Stimulated activated CD8-positive, alpha-beta memory T cell treated with anti-CD3 and anti-CD28 coated beads, Interleukin-7, amount 100 ng/mL, for 24 hours (primary cell): ENCODE measurements around the gene HRNR.
"Not testable (repeated sequence)": the region's sequence is repeated elsewhere in the genome, so short reads cannot be mapped to it uniquely, and the experiment has no call there.

Source experiments
- DNase-seq: peaks from one replicate; pipeline ENCODE4 v3.0.0-alpha.2; 2020; ENCODE audit warnings: low read depth

Gene HRNR

DNA sequence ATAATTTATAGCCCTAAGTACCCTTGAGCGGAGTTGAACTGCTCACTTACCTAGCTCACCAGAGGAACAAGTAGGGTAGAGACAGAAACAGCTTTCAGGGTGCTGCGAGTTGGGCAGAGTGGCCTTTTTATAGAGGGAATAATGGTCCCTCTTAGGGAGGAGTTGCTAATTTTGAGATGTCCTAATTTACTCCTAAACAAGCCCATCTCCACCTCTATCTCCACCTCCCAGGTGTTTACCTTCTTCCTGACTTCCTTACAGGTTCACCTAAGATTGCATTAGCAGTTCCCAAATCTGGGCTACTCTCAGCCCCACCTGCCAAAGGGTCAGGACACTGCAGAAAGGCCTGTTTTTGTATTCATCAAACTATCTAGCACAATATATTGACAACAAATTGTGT, at the start of gene HRNR:
HRNR (minus strand) TSS at position 101 of the 400 bp plus-strand sequence. CDS start 940 bp downstream, outside the sequence.
- DNase-seq = no peak

DNA sequence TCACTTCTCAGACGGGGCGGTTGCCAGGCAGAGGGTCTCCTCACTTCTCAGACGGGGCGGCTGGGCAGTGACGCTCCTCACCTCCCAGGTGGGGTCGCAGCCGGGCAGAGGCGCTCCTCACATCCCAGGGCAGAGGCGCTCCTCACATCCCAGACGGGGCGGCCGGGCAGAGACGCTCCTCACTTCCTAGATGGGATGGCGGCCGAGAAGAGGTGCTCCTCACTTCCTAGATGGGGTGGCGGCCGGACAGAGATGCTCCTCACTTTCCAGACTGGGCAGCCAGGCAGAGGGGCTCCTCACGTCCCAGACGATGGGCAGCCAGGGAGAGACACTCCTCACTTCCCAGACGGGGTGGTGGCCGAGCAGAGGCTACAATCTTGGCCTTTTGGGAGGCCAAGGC, 32.4 kb upstream of the HRNR start:
- not testable (repeated sequence) for DNase-seq

DNA sequence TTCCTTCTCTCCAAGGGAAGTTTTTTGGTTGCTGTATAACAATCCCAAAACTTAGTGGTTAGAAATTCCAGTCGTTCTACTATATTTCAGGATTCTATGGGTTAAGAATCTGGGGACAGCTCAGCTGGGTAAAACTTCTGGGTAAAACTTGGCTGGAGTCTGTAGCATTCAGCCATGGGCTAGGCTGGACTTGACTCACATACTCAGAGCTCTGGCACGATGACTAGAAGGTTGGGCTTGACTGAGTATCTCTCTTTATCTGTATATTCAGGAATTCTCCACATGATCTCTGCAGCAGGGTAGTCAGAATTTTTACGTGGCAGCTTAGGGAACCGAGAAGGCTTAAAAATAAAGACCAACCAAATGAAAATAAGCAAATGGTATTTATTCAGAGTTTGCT, 28.2 kb upstream of the HRNR start:
- no peak for DNase-seq

DNA sequence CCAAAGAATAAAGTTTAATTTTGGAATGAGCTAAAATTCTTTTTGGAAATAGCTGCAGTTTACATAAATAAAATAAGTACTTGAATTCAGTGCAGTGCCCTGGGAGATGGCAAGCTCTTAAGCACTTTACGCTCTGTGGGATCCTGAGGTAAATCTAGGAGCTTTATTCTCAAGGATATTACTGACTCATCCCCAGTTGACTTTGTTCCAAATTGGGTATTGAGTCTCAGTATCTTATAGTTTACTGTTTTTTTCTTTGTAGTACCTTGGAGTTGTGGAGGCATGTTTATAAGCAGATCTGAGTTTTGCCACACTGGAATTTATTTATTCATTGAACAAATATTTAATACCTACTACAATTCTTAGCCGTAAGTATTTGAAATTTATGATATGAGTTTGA, 27.4 kb upstream of the HRNR start:
- DNase-seq = no peak

DNA sequence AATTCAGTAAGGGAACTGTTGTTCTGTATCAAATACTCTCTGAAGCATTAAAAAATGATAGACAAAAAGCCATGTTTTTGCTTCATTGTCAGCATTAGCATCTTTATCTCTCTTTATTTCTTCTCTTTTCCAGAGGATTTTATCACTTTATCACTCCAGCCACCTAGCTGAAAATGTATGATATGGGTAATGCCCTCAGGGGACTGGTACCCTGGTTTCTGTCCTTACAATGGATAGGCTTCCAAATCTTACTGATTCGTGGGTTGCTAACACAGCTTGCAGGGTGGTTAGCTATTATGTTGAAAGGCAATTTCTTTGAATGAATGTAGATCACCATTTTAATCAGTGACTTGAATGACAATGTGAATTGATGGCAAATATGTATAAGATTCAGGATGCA, 23.3 kb upstream of the HRNR start:
- no peak for DNase-seq

DNA sequence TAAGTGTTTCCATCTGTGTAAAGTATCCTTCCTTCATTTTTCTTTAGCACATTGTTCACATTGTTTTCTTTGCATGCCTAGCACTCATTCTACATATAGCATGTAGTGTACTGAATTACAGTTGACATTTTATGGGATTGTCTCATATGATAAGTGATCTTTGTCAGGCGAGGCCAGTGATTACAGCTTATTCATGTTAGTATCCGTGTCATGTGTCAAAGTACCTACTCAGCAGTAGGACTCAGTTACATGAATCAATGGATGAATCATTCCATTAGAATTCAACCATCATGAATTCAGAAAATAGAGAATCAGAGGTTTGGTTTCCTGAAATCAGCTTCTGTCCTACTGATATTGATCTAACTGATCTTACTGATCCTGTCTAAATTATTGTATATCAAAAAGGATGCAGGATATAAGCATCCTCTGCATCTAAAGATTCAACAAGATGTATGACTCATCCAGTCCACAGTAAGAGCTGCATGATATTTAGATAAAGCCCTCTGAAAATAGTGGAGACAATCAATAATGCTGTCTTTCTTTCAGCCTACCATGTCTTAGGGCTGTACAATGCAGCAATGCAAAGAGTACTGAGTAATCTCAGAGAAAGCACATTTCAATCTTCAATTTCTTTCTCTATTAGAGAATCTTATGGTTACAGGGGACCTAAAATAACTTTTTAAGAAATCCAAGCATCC, 20.7 kb upstream of the HRNR start:
- no peak for DNase-seq

DNA sequence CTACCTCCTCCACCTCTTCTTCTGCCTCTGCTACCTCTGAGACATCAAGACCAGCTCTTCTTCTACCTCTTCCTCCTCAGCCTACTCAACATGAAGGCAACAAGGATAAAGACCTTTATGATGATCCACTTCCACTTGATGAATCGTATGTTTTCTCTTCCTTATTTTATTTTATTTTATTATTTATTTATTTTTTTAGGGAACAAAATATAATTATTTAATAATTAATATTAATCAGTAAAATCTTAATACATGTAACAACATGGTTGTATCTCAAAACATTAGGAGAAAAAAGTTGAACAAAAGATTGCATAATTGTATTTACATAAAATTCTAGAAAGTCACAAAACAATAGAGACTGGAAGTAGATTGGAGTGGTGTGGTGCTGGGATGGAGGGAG, 13.1 kb upstream of the HRNR start:
- no peak for DNase-seq

DNA sequence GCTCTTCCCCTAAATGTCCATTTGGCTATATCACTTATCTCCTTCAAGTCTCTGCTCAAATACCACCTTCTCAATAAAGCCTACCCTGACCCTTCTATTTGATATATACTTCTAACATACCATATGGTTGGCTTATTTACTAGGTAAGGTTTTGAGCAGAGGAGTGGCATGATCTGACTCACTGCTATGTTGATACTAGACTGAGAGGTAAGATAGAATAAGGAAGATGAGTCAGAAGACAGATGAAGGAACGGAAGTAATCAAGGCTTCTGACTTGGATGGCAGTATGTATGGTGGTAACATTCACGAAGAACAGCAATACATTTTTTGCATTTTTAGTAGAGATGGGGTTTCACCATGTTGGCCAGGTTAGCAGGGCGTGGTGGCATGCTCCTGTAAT, 4.8 kb upstream of the HRNR start:
- DNase-seq = no peak

DNA sequence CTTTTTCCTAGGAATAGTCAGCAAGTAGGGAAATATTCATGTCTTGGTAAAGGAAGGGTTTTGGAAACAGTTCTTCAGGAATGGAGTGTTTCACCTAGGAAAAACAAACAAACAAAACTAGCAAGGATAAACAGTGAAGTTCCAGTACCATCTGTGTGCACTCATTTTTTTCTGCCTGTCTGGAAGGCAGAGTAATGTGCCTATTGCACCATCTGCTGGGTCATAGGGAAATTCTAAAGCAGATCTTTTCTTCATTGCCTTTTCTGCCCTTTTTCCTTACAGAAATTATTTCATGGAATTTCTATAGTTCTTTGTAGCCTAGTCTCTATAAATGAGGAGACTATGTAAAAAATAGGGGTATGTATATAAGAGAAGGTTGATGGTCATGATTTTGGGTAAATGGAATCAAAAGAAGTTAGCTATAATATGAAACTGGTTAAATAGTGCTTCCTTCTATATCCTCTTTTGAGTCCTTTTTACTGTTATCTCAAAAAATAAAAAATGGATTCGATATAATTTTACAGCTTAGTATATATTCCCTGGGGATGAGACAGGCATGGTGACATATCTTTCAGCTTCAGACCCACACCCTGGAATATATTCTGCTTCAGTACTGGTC, 3.4 kb upstream of the HRNR start:
- no peak for DNase-seq

DNA sequence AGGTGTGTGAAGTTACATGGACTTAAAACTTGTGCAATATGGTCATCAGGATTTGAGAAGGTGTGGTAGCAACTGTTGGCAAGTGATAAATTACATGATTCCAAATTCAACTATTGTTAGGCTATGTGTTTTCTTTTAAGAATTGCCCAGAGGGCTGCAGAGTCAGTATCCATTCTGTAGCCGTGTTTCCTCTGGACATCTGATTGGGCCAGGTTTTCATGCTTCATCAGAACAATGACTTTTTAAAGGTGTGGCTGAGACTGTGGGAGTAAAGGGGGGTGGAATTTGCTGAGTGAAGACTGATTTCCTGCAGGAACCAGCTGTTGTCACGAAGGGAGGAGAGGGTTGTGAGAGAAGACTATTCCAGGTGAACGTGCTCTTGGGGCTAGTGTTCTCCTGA, 1.7 kb upstream of the HRNR start:
- no peak for DNase-seq

DNA sequence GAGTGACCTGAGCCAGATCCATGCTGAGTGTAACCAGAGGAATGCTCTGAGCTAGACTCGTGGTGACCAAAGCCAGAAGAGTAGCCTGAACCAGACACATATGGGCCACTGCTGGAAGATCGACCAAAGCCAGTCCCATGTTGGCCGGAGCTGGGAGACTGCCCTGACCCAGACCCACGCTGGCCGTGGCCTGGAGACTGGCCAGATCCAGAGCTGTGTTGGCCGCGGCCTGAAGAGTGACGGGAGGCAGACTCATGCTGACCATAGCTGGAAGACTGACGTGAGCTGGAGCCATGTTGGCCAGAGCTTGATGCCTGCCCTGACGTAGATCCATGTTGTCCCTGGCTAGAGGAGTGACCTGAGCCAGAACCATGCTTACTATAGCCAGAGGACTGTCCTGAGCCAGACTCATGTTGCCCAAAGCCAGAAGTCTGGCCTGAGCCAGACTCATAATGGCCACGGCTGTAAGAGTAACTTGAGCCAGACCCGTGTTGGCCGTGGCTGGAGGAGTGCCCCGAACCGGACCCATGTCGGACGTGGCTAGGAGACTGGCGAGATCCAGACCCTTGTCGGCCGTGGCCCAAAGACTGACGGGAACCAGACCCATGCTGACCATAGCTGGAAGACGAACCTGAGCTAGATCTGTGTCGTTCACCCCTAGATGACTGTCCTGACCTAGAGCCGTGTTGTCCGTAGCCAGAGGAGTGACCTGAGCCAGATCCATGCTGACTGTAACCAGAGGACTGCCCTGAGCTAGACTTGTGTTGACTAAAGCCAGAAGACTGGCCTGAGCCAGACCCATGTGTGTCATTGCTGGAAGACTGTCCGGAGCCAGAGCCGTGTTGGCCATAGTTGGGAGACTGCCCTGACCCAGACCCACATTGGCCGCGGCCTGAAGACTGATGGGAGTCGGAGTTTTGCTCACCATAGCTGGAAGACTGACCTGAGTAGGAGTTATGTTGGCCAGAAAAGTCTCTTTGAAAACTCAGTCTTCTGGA, 3.5 kb downstream of the HRNR start:
- no peak for DNase-seq

DNA sequence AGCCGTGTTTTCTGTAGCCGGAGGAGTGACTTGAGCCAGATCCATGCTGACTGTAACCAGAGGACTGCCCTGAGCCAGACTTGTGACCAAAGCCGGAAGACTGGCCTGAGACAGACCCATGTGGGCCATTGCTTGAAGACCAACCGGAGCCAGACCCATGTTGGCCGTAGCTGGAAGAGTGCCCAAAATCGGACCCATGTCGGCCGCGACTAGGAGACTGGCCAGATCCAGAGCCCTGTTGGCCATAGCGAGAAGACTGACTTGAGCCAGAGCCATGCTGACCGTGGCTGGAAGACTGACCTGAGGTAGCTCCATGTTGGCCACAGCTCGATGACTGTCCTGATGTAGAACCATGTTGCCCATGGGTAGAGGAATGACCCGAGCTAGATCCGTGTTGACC, 4.6 kb downstream of the HRNR start:
- DNase-seq = not testable (repeated sequence)

DNA sequence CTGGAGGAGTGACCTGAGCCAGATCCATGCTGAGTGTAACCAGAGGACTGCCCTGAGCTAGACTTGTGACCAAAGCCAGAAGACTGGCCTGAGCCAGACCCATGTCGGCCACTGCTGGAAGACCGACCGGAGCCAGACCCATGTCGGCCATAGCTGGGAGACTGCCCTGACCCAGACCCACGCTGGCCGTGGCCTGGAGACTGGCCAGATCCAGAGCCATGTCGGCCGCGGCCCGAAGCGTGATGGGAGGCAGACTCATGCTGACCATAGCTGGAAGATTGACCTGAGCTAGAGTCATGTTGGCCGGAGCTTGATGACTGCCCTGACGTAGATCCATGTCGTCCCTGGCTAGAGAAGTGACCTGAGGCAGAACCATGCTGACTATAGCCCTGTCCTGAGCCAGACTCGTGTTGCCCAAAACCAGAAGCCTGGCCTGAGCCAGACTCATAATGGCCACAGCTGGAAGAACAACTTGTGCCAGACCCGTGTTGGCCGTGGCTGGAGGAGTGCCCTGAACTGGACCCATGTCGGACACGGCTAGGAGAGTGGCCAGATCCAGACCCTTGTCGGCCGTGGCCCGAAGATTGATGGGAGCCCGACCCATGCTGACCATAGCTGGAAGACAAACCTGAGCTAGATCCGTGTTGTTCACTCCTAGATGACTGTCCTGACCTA, 5.1 kb downstream of the HRNR start:
- no peak for DNase-seq

DNA sequence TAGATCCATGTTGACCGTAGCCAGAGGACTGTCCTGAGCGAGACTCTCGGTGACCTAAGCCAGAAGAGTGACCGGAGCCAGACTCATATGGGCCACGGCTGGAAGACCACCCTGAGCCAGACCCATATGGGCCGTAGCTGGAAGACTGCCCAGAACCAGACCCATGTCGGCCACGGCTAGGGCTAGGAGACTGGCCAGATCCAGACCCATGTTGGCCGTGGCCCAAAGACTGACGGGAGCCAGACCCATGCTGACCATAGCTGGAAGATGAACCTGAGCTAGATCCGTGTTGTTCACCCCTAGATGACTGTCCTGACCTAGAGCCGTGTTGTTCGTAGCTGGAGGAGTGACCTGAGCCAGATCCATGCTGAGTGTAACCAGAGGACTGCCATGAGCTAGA, 8.4 kb downstream of the HRNR start:
- not testable (repeated sequence) for DNase-seq

DNA sequence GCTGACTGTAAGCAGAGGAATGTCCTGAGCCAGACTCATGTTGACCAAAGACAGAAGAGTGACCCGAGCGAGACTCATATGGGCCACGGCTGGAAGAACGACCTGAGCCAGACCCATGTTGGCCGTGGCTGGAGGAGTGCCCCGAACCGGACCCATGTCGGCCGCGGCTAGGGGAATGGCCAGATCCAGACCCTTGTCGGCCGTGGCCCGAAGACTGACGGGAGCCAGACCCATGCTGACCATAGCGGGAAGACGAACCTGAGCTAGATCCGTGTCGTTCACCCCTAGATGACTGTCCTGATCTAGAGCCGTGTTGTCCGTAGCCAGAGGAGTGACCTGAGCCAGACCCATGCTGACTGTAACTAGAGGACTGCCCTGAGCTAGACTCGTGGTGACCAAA, 9.1 kb downstream of the HRNR start:
- DNase-seq = not testable (repeated sequence)

DNA sequence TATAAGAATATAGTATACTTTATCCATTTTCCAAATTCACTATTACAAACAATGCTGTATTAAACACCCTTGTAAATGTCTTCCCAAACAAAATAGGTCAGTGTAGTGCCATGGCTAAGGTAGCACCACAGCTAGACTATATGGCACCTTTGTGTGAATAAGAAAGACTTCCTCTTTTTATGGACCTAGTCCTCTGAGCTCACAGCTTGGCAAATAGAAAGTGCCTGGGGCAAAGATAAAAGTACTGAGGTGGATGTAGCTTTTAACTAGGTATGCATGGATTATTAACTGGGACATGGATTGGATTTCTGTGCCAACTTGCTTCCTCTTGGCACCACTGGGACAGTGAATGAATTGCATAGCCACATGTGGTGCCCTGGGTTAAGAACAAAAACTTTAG, 25.0 kb downstream of the HRNR start:
- DNase-seq = no peak

DNA sequence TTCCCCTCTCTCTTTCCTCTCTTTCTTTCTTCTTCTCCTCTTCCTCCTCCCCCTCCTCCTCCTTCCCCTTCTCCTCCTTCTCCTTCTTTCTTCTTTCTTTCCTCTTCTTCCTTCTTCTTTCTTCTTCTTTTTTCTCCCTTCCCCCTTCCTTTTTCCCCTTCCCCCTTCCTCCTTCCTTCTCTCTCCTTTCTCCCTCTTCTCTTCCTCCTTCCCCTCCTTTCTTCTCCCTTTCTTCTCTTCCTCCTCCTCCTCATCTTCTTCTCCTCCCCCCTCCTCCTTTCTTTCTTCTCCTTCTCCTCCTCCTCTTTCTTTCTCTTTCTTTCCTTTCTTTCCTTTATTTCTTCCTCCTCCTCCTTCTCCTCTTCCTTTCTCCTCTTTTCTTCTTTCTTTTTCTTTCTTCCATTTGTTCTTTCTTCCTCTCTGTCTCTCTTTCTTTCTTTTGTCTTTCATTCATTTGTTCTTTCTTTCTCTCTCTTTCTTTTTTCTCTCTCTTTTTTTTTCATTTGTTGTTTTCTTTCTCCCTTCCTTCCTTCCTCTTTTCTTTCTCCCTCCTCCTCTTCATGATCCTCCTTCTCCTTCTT, 26.5 kb downstream of the HRNR start:
- no peak for DNase-seq

DNA sequence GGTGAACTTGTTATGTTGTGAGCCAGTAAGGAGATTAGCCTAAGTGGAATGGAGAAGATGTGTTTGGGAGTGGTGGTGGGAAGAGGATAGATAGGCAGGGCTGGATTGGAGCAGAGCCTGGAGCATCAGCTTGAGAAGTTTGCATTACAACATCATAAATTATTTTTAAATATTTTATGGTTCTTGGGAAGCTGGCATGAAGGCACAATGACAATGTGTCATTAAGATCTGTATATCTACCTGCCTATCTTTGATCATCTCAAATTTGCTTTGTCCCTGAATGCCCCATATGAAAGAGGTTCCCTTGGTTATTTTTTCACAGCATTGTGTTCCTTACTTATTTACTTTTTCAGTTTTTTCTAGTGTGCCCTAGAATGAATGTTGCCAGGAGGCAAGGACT, 32.3 kb downstream of the HRNR start:
- no peak for DNase-seq

DNA sequence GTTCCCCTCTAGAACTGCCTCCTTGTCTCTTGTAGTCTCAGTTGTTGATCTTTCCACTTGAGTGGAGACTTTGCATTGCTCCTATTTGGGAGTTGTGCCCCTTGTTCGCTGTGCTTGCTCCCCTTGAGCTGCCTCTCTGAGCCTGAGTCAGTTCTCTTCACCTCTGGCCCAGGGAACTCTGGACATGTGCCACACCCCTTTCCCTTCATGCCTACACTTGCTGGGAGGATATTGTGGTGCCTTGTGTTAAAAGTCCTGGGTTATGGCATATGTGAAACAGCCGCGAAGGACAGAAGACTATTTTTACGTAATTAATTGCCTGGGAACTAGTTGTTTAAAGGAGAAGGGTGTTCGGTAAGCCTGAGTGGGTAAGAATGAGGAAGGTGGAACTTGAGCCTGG, 32.7 kb downstream of the HRNR start:
- no peak for DNase-seq

DNA sequence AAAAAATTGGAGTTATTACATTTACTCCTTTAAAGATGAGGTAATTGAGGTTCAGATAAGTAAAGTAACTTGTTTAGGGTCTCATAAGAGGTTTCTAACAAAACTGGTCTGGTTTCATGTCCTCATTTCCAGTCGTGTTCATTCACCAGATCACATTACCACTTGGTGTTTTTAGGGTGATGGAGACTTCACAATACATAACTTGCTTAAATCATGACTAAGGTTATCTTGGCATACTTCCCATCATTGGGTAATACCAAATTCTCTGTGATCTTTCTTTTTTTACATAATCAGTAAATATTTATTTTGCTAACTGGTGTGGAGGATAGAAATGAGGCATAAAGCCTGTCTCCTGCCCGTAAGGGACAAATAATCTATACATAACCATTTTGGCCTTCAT, 33.4 kb downstream of the HRNR start:
- no peak for DNase-seq

DNA sequence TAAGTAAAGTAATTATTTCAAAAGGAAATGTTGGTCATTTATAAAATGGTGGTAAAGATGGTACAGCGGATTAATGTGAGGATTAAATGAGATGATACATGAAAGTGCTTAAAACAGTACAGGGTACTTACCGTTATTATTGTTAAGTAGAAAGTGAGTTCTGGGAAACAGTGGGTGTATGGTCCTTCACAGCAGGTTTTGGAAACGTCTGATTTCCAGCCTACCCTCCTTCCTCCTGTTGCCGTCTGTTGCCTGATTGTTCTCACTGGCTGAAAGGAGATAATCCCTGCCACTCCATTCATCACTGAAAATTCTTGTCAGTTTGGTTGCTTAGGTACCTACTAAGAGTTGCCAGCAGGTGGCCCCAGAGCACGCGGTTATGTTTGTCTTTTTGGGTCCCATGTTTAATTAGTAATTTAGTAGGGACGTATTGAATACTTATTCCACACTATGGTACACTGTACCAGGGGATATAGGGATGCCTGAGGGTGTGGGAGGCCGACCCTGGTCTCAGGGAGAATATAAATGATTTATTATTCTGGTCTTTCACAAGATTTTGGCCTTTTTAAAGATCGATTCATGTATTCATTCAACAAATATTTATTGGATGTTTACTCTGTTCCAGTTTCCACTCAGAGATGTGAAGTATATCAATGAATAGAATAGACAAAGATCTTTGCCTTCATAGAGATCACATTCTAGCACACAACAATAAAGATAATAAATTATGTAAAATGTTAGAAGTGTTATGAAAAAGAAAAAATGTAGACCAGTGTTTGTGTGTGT, 34.1 kb downstream of the HRNR start:
- DNase-seq = peak; percentile 36
